OCI-LY7 (cell line): ENCODE data around the gene METTL25B. TPM values are rescaled to one million over a fixed set of nuclear protein-coding genes. Genes with fewer than 3 reads are reported as not detected.
A peak's percentile ranks its signal among the peaks of the same experiment; 100 is the strongest.

ENCODE experiments used
- BruUV-seq: library from RNA; stranded (reverse); fragments of 400-500 nt; replicated peaks from 2 replicates; lab custom pipeline; 2021; lab: Mats Ljungman, UMichigan
- CTCF ChIA-PET: fragments of 300-600 bp; sonication (Branson Sonifier 250); formaldehyde crosslinking; loops from one replicate; lab custom pipeline; 2022; ENCODE audit warnings: antibody characterized with exemption; ENCODE audit not compliant: unreplicated experiment; lab: Charles Lee
- POLR2A ChIA-PET: fragments of 300-600 bp; sonication (Branson Sonifier 250); formaldehyde crosslinking; loops from one replicate; lab custom pipeline; 2022; ENCODE audit warnings: antibody characterized with exemption; lab: Charles Lee
- DNase-seq: peaks from one replicate; pipeline ENCODE4 v3.0.0-alpha.2; 2015; ENCODE audit warnings: low spot score
- H2AFZ ChIP-seq: fragments of 200-600 bp; sonication (generic), shearing (Covaris generic); 2 replicates; pipeline ENCODE4 v1.6.1; 2014; ENCODE audit warnings: mild to moderate bottlenecking, antibody characterized with exemption, low read length, moderate library complexity
- H3K27ac ChIP-seq: fragments of 200-600 bp; sonication (generic); 2 replicates; pipeline ENCODE4 v1.5.1; 2014; ENCODE audit warnings: mixed run types, low read depth, mild to moderate bottlenecking, moderate library complexity, low read length, inconsistent platforms; ENCODE audit not compliant: poor library complexity, severe bottlenecking
- H3K36me3 ChIP-seq: fragments of 200-600 bp; sonication (generic); 2 replicates; pipeline ENCODE4 v1.6.1; 2014; ENCODE audit warnings: mild to moderate bottlenecking, antibody characterized with exemption, low read length, moderate library complexity, mixed read lengths; ENCODE audit not compliant: insufficient read depth
- H3K4me1 ChIP-seq: fragments of 200-600 bp; sonication (generic); 2 replicates; pipeline ENCODE4 v1.5.1; 2014; ENCODE audit warnings: mild to moderate bottlenecking, low read length; ENCODE audit not compliant: insufficient read depth, poor library complexity, severe bottlenecking
- H3K4me2 ChIP-seq: fragments of 200-600 bp; sonication (generic); 2 replicates; pipeline ENCODE4 v1.6.1; 2014; ENCODE audit warnings: mild to moderate bottlenecking, low read length
- H3K4me3 ChIP-seq: fragments of 200-600 bp; sonication (generic); 2 replicates; pipeline ENCODE4 v1.5.1; 2014; ENCODE audit warnings: mild to moderate bottlenecking, low read depth, low read length; ENCODE audit not compliant: poor library complexity, severe bottlenecking
- H3K79me2 ChIP-seq: fragments of 200-600 bp; sonication (generic); 2 replicates; pipeline ENCODE4 v1.6.1; 2016; ENCODE audit warnings: low read depth, mild to moderate bottlenecking, low read length, moderate library complexity, mixed read lengths; ENCODE audit not compliant: insufficient read depth
- H3K9me2 ChIP-seq: fragments of 200-600 bp; sonication (generic); 2 replicates; pipeline ENCODE4 v1.6.1; 2016; ENCODE audit warnings: mild to moderate bottlenecking, low read length, mixed read lengths; ENCODE audit not compliant: insufficient read depth
- H3K9me3 ChIP-seq: fragments of 200-600 bp; sonication (generic); 2 replicates; pipeline ENCODE4 v1.6.1; 2014; ENCODE audit warnings: mild to moderate bottlenecking, mixed run types, low read length, mixed read lengths
- H4K20me1 ChIP-seq: fragments of 200-600 bp; sonication (generic); 2 replicates; pipeline ENCODE4 v1.6.1; 2014; ENCODE audit warnings: mild to moderate bottlenecking, antibody characterized with exemption, low read length, moderate library complexity, mixed read lengths; ENCODE audit not compliant: insufficient read depth
- CTCF ChIP-seq: fragments of 200-600 bp; sonication (generic); conservative IDR thresholded peaks from 2 replicates; pipeline ENCODE4 v1.5.1; 2014; ENCODE audit warnings: mild to moderate bottlenecking, antibody characterized with exemption, low read length, moderate library complexity, mixed read lengths
- EZH2phosphoT487 ChIP-seq: fragments of 200-600 bp; sonication (generic); IDR thresholded peaks from 2 replicates; pipeline ENCODE4 v1.6.1; 2018; ENCODE audit warnings: low read depth, borderline replicate concordance, mild to moderate bottlenecking, mixed run types, antibody characterized with exemption, low read length, moderate library complexity, mixed read lengths
- intact Hi-C: fragments of 100-400 bp; cut with micrococcal nuclease; formaldehyde crosslinking; loops from one replicate; pipeline ENCODE4 v1.10.0; 2022; ENCODE audit not compliant: unreplicated experiment
- total RNA-seq, 2 experiments: library from RNA; depleted of rRNA in 1 of 2; stranded (reverse); fragments of >200 nt in 1 of 2; shearing (Covaris generic) in 1 of 2; gene quantifications; 2 replicates each; pipeline ENCODE4 v1.2.3, GENCODE V29; 2014 to 2022

METTL25B gene
- total RNA-seq, 2 experiments from 2014 or later, result 24.7 to 45.6 TPM

- H3K79me2 ChIP-seq, result peaks cover 31% of the 10 kb centered on the region
- no peaks in the 10 kb centered on the region for H3K9me2 ChIP-seq
- peaks cover 9% of the 10 kb centered on the region; the same call in 1 of the 2 replicates for H4K20me1 ChIP-seq
- H3K4me1 ChIP-seq, result peaks cover 32% of the 10 kb centered on the region
- peaks cover 86% of the 10 kb centered on the region for H3K36me3 ChIP-seq
- POLR2A ChIA-PET, result interaction anchor here (0.7 to 2.7 kb wide), 9 partner anchors 9 to 27 kb away, joined by 3 to 16 read pairs (median 5); partner anchors contain the start of genes HDGF, ISG20L2, METTL25B and PRCC
- no peak overlapping the region for H2AFZ ChIP-seq
- H3K27ac ChIP-seq, result peak overlapping the region; percentile 70
- no peak for DNase-seq
- H3K4me3 ChIP-seq, result peak overlapping the region; percentile 58
- BruUV-seq, result no TSS peak
- peak overlapping the region; percentile 67 for H3K4me2 ChIP-seq
- no peak for TF ChIP-seq EZH2phosphoT487
- TF ChIP-seq CTCF, result no peak
- intact Hi-C loops, result loop anchor here (1.0 kb wide), 1 partner anchor 26 kb away; the partner anchor contains the start of gene PRCC
- CTCF ChIA-PET, result interaction anchor here (0.6 to 1.1 kb wide), 5 partner anchors 14 to 989 kb away, joined by 3 to 4 read pairs (median 3); no protein-coding TSS in a partner anchor
- no peaks in the 10 kb centered on the region for H3K9me3 ChIP-seq
Observed at GRCh38 chr1:156741481-156741983, 13.3 kb downstream of the METTL25B start.

- TF ChIP-seq CTCF (no peak), EZH2phosphoT487 (no peak)
- Histone ChIP-seq H3K9me3 (no peaks in the 10 kb centered on the region), H3K4me1 (peaks cover 37% of the 10 kb centered on the region), H3K4me2 (peak overlapping the region; percentile 67), H3K4me3 (no peak overlapping the region), H3K79me2 (peaks cover 35% of the 10 kb centered on the region), H3K36me3 (peaks cover 81% of the 10 kb centered on the region), H3K9me2 (no peaks in the 10 kb centered on the region), H3K27ac (peak overlapping the region; percentile 70), H4K20me1 (peaks cover 9% of the 10 kb centered on the region; the same call in 1 of the 2 replicates), H2AFZ (no peak overlapping the region)
- no TSS peak for BruUV-seq
- DNase-seq, result no peak
- ChIA-PET POLR2A (interaction anchor here (1.2 to 2.7 kb wide), 4 partner anchors 14 to 25 kb away, joined by 3 to 16 read pairs (median 4); partner anchors contain the start of genes METTL25B and PRCC), CTCF (interaction anchor here (0.6 to 1.1 kb wide), 2 partner anchors 16 to 988 kb away, joined by 3 read pairs; no protein-coding TSS in a partner anchor)
- intact Hi-C loops, result loop anchor here (1.0 kb wide), 1 partner anchor 9 kb away; the partner anchor contains the start of gene HDGF
Observed at GRCh38 chr1:156742017-156742416, 13.7 kb downstream of the METTL25B start.

GRCh38 chr1:156742801-156743200 is 14.5 kb downstream of the METTL25B start:
- intact Hi-C loops, result loop anchor here (1.0 kb wide), 1 partner anchor 8 kb away; the partner anchor contains the start of gene HDGF
- Histone ChIP-seq H3K27ac (no peak overlapping the region), H3K36me3 (peaks cover 78% of the 10 kb centered on the region), H3K79me2 (peaks cover 42% of the 10 kb centered on the region), H3K4me2 (no peak overlapping the region), H3K4me1 (peaks cover 44% of the 10 kb centered on the region), H2AFZ (no peak overlapping the region), H3K4me3 (no peak overlapping the region), H4K20me1 (peaks cover 9% of the 10 kb centered on the region; the same call in 1 of the 2 replicates), H3K9me2 (no peaks in the 10 kb centered on the region), H3K9me3 (no peaks in the 10 kb centered on the region)
- BruUV-seq, result no TSS peak
- CTCF ChIA-PET, result no interaction called here
- POLR2A ChIA-PET, result interaction anchor here (1.2 to 2.7 kb wide), 2 partner anchors 17 to 24 kb away, joined by 3 to 16 read pairs; partner anchors contain the start of gene PRCC
- no peak for DNase-seq
- TF ChIP-seq EZH2phosphoT487 (no peak), CTCF (no peak)
